ENCODE results near the gene MMEL1. TPM values are rescaled to one million over a fixed set of nuclear protein-coding genes. Genes with fewer than 3 reads are reported as not detected.
A peak's percentile ranks its signal among the peaks of the same experiment; 100 is the strongest.

The MMEL1 gene
- total RNA-seq, 1 experiment from 2014 or later = 0.46 TPM

DNA sequence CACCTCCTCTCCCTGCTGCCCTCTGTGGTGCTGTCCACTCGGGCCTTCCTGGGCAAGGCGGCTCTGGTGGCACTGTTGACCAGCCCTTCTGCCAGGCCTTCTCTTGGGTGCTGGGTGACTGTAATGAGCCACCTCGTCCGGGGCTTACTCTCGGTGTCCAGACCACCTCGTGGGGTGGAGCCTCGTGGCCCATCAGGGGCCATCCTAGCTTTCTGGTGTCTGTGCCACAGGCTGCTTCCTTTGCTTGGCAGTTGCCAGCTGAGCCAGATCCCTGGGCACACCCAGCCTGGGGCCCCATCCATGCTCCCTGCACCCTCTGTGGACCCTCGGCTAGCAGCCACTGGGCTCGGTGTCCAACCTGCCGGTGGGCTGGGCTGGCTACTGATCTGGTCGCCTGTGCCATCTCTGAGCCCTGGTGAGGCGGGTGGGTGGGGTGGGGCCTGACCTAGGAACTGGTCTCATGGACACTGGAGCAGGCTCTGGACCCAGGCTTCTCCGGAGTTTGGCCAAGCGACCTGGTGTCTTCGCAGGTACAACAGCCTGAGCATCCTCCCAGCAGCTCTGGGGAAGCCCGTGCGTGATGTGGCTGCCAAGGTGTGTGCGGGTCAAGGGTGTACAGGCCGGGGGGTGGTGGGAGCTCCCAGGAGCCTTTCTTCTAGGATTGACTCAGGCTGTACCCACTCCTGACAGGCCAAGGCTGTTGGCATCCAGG is 44.8 kb downstream of the MMEL1 start:
- BruUV-seq (replicated peaks) = no TSS peak
- Histone ChIP-seq H3K4me3 (ENCODE audit: low read depth in 2 of 2, low read length in 2 of 2) (no peak overlapping the region), H3K27ac (ENCODE audit: low read length) (no peak overlapping the region), H3K27me3 (ENCODE audit: control insufficient read depth, insufficient read depth, low read length) (no peaks in the 10 kb centered on the region), H3K36me3 (ENCODE audit: control insufficient read depth, insufficient read depth, low read length) (no peaks in the 10 kb centered on the region; the same call in 1 of the 2 replicates), H3K4me1 (ENCODE audit: control insufficient read depth, insufficient read depth, low read length) (peaks cover 15% of the 10 kb centered on the region), H3K9me3 (ENCODE audit: control insufficient read depth, insufficient read depth, low read depth, low read length) (no peaks in the 10 kb centered on the region)
- intact Hi-C loops (cut with micrococcal nuclease; ENCODE audit: unreplicated experiment) = no loop called here
- in situ Hi-C loops (cut with HindIII; ENCODE audit: low pct_unique_long_range_greater_than_20kb, low sequenced_read_pairs) = no loop called here
- TF ChIP-seq POLR2AphosphoS5 (IDR thresholded peaks at IDR 0.05; ENCODE audit: low read depth, low read length) = no peak
- CTCF ChIA-PET = no interaction called here
- DNase-seq (ENCODE audit: low read depth, low spot score) (no peak), ATAC-seq (no peak)
- POLR2A ChIA-PET = no interaction called here

DNA sequence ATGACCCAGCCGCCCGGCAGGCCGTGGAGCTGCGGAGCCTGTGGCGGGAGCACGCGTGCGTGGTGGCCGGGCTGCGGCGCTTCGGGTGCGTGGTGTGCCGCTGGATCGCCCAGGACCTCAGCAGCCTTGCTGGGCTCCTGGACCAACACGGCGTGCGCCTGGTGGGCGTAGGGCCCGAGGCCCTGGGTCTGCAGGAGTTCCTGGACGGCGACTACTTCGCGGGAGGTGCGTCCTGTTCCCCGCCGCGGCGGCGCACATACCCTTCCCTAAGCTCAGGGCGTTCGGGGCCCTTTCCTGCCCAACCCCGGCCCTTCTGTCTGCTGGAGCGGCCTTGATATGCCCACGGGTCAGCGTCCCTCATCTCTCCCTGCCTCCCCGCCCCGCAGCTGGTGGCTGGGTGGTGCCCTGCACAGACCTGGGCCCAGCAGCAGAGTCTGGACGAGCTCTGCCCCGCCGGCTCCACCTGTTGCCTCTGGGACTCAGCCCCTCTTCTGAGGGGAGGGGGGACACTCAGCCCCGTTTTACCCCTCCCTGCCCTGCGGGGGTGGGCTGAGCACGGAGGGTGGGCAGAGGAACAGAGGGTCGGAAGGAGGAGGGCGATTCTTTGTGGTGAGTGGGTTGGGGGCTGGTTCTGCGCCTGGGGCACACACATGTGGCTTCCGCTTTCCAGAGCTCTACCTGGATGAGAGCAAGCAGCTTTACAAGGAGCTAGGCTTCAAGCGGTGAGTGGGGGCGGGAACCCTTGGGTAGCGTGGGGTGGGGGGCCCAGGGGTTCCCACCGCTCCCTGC is 45.6 kb downstream of the MMEL1 start:
- Histone ChIP-seq H3K4me3 (ENCODE audit: low read depth in 2 of 2, low read length in 2 of 2) (peak overlapping the region; percentile 60 to 61), H3K9me3 (ENCODE audit: control insufficient read depth, insufficient read depth, low read depth, low read length) (no peaks in the 10 kb centered on the region), H3K4me1 (ENCODE audit: control insufficient read depth, insufficient read depth, low read length) (peaks cover 17% of the 10 kb centered on the region), H3K36me3 (ENCODE audit: control insufficient read depth, insufficient read depth, low read length) (no peaks in the 10 kb centered on the region; the same call in 1 of the 2 replicates), H3K27me3 (ENCODE audit: control insufficient read depth, insufficient read depth, low read length) (no peaks in the 10 kb centered on the region), H3K27ac (ENCODE audit: low read length) (no peak overlapping the region)
- TF ChIP-seq, protein P1, sequence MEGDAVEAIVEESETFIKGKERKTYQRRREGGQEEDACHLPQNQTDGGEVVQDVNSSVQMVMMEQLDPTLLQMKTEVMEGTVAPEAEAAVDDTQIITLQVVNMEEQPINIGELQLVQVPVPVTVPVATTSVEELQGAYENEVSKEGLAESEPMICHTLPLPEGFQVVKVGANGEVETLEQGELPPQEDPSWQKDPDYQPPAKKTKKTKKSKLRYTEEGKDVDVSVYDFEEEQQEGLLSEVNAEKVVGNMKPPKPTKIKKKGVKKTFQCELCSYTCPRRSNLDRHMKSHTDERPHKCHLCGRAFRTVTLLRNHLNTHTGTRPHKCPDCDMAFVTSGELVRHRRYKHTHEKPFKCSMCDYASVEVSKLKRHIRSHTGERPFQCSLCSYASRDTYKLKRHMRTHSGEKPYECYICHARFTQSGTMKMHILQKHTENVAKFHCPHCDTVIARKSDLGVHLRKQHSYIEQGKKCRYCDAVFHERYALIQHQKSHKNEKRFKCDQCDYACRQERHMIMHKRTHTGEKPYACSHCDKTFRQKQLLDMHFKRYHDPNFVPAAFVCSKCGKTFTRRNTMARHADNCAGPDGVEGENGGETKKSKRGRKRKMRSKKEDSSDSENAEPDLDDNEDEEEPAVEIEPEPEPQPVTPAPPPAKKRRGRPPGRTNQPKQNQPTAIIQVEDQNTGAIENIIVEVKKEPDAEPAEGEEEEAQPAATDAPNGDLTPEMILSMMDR (IDR thresholded peaks at IDR 0.05) = no peak
- TF ChIP-seq, protein P2, sequence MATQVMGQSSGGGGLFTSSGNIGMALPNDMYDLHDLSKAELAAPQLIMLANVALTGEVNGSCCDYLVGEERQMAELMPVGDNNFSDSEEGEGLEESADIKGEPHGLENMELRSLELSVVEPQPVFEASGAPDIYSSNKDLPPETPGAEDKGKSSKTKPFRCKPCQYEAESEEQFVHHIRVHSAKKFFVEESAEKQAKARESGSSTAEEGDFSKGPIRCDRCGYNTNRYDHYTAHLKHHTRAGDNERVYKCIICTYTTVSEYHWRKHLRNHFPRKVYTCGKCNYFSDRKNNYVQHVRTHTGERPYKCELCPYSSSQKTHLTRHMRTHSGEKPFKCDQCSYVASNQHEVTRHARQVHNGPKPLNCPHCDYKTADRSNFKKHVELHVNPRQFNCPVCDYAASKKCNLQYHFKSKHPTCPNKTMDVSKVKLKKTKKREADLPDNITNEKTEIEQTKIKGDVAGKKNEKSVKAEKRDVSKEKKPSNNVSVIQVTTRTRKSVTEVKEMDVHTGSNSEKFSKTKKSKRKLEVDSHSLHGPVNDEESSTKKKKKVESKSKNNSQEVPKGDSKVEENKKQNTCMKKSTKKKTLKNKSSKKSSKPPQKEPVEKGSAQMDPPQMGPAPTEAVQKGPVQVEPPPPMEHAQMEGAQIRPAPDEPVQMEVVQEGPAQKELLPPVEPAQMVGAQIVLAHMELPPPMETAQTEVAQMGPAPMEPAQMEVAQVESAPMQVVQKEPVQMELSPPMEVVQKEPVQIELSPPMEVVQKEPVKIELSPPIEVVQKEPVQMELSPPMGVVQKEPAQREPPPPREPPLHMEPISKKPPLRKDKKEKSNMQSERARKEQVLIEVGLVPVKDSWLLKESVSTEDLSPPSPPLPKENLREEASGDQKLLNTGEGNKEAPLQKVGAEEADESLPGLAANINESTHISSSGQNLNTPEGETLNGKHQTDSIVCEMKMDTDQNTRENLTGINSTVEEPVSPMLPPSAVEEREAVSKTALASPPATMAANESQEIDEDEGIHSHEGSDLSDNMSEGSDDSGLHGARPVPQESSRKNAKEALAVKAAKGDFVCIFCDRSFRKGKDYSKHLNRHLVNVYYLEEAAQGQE (IDR thresholded peaks at IDR 0.05; ENCODE audit: insufficient read depth in 1 of 2, low read depth in 2 of 2, low read length in 1 of 2) = no peak
- TF ChIP-seq TCF7L2 (IDR thresholded peaks at IDR 0.05; ENCODE audit: low read depth, low read length) (no peak), SIN3A (IDR thresholded peaks at IDR 0.05; ENCODE audit: borderline replicate concordance, insufficient read depth, low read depth, low read length) (no peak), POLR2AphosphoS5 (IDR thresholded peaks at IDR 0.05; ENCODE audit: low read depth, low read length) (no peak)
- DNase-seq (ENCODE audit: low read depth, low spot score) (no peak), ATAC-seq (peak; percentile 26)
- no TSS peak for BruUV-seq (replicated peaks)
- ChIA-PET POLR2A (no interaction called here), CTCF (no interaction called here)
- intact Hi-C loops (cut with micrococcal nuclease; ENCODE audit: unreplicated experiment) = no loop called here
- in situ Hi-C loops (cut with HindIII; ENCODE audit: low pct_unique_long_range_greater_than_20kb, low sequenced_read_pairs) = no loop called here

All from Panc1 (cell line).